IMR-90 (cell line): ENCODE results near the gene MAPKAPK2.

Experiments used
- BHLHE40 ChIP-seq: fragments of 150-350 bp; IDR thresholded peaks from 2 replicates; pipeline ENCODE4 v1.6.1; 2016; ENCODE audit warnings: mild to moderate bottlenecking, low read depth, low read length
- CEBPB ChIP-seq: IDR thresholded peaks from 2 replicates; pipeline ENCODE4 v1.6.1; 2012; ENCODE audit warnings: low read depth, low read length, improper control_type of control experiment
- MXI1 ChIP-seq: IDR thresholded peaks from 2 replicates; pipeline ENCODE4 v1.6.1; 2012; ENCODE audit warnings: low read depth, mild to moderate bottlenecking, low read length, moderate library complexity, borderline replicate concordance
- POLR2A ChIP-seq: IDR thresholded peaks from 2 replicates; pipeline ENCODE4 v1.6.1; 2012; ENCODE audit warnings: mild to moderate bottlenecking, low read depth, low read length
- RAD21 ChIP-seq: IDR thresholded peaks from 2 replicates; pipeline ENCODE4 v1.6.1; 2012; ENCODE audit warnings: low read length, improper control_type of control experiment
- RCOR1 ChIP-seq: IDR thresholded peaks from 2 replicates; pipeline ENCODE4 v1.6.1; 2012; ENCODE audit warnings: mild to moderate bottlenecking, low read length, improper control_type of control experiment; ENCODE audit not compliant: insufficient replicate concordance
- RFX5 ChIP-seq: IDR thresholded peaks from 2 replicates; pipeline ENCODE4 v1.8.0; 2012; ENCODE audit warnings: low read depth, mild to moderate bottlenecking, low read length, moderate library complexity
- TF ChIP-seq, protein P1 (sequence below): fragments of 150-350 bp; IDR thresholded peaks from 2 replicates; pipeline ENCODE4 v1.6.1; 2017; ENCODE audit warnings: mild to moderate bottlenecking, antibody characterized with exemption, low read length, low read depth
- TF ChIP-seq, protein P2 (sequence below): conservative IDR thresholded peaks from 2 replicates; pipeline ENCODE4 v1.5.1; 2012; ENCODE audit warnings: mild to moderate bottlenecking, low read depth, low read length, improper control_type of control experiment

DNA sequence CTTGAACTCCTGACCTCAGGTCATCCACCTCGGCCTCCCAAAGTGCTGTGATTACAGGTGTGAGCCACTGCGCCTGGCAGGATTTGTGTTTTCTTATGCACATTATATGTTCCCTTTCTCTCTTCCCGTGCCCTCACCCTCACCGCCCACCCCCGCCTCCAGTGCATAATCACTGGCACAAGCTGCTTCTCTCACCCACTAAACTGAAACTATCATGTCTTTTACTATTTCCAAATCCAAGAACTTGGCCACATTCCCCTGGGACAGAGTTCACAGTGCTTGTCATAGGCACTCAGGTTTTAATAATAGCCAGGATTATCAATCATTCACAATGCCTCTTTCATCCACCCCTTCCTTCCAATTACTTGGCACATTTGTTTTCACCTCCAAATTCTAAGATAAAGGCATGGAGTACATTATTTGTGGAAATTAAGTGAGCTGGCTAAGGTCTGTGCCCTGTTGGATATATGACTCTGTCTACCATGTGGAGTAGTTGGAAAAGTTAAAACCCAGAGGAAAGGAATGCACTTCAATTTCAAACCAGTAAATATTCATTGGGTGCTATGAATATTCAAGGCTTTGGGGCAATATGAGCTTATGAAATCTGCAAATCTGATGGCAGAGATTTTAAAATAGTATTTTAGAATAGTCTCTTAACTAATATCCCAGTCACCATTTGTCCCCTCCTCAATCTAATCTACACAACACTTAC lies 17.6 kb upstream of the MAPKAPK2 start:
- TF ChIP-seq, protein P1, sequence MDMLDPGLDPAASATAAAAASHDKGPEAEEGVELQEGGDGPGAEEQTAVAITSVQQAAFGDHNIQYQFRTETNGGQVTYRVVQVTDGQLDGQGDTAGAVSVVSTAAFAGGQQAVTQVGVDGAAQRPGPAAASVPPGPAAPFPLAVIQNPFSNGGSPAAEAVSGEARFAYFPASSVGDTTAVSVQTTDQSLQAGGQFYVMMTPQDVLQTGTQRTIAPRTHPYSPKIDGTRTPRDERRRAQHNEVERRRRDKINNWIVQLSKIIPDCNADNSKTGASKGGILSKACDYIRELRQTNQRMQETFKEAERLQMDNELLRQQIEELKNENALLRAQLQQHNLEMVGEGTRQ, result no peak
- TF ChIP-seq, protein P2, sequence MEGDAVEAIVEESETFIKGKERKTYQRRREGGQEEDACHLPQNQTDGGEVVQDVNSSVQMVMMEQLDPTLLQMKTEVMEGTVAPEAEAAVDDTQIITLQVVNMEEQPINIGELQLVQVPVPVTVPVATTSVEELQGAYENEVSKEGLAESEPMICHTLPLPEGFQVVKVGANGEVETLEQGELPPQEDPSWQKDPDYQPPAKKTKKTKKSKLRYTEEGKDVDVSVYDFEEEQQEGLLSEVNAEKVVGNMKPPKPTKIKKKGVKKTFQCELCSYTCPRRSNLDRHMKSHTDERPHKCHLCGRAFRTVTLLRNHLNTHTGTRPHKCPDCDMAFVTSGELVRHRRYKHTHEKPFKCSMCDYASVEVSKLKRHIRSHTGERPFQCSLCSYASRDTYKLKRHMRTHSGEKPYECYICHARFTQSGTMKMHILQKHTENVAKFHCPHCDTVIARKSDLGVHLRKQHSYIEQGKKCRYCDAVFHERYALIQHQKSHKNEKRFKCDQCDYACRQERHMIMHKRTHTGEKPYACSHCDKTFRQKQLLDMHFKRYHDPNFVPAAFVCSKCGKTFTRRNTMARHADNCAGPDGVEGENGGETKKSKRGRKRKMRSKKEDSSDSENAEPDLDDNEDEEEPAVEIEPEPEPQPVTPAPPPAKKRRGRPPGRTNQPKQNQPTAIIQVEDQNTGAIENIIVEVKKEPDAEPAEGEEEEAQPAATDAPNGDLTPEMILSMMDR, result no peak
- TF ChIP-seq POLR2A (no peak), RCOR1 (no peak), MXI1 (no peak), RFX5 (no peak), CEBPB (no peak), RAD21 (no peak), BHLHE40 (no peak)
